Glomerular visceral epithelial cell (primary cell): ENCODE data around the gene UBE2U.
"Not testable (repeated sequence)": the region's sequence is repeated elsewhere in the genome, so short reads cannot be mapped to it uniquely, and the experiment has no call there.

Experiments
- DNase-seq: peaks from one replicate; pipeline ENCODE4 v3.0.0-alpha.2; 2016; ENCODE audit errors: extremely low spot score

Gene UBE2U

GRCh38 chr1:64192290-64192689 lies 11.1 kb upstream of the UBE2U start:
- no peak for DNase-seq

- DNase-seq = no peak
Observed at GRCh38 chr1:64194168-64195080, 9.0 kb upstream of the UBE2U start.

GRCh38 chr1:64195081-64195395 lies 8.4 kb upstream of the UBE2U start:
- DNase-seq = no peak

- DNase-seq = no peak
Observed at GRCh38 chr1:64196074-64196870, 7.2 kb upstream of the UBE2U start.

- no peak for DNase-seq
Observed at GRCh38 chr1:64197076-64197475, 6.3 kb upstream of the UBE2U start.

- no peak for DNase-seq
Observed at GRCh38 chr1:64199154-64199553, 4.3 kb upstream of the UBE2U start.

- no peak for DNase-seq
Observed at GRCh38 chr1:64200064-64200463, 3.4 kb upstream of the UBE2U start.

- no peak for DNase-seq
Observed at GRCh38 chr1:64209221-64209620, 5.8 kb downstream of the UBE2U start.

GRCh38 chr1:64212031-64212430 lies 8.6 kb downstream of the UBE2U start:
- peak; percentile 36 for DNase-seq

- DNase-seq = peak; percentile 92
Observed at GRCh38 chr1:64215576-64215975, 12.2 kb downstream of the UBE2U start.

GRCh38 chr1:64220241-64220640 lies 16.8 kb downstream of the UBE2U start:
- DNase-seq = no peak

GRCh38 chr1:64223329-64224151 lies 20.1 kb downstream of the UBE2U start:
- peak; percentile 87 for DNase-seq

GRCh38 chr1:64224236-64224635 lies 20.8 kb downstream of the UBE2U start:
- DNase-seq = not testable (repeated sequence)

- peak; percentile 79 for DNase-seq
Observed at GRCh38 chr1:64228167-64228957, 24.9 kb downstream of the UBE2U start.

- no peak for DNase-seq
Observed at GRCh38 chr1:64229307-64229706, 25.9 kb downstream of the UBE2U start.

GRCh38 chr1:64231153-64231552 lies 27.7 kb downstream of the UBE2U start:
- no peak for DNase-seq

GRCh38 chr1:64231654-64232053 lies 28.2 kb downstream of the UBE2U start:
- no peak for DNase-seq

GRCh38 chr1:64234714-64235113 lies 31.3 kb downstream of the UBE2U start:
- DNase-seq = no peak

- DNase-seq = no peak
Observed at GRCh38 chr1:64235181-64235580, 31.8 kb downstream of the UBE2U start.

GRCh38 chr1:64235910-64236309 lies 32.5 kb downstream of the UBE2U start:
- DNase-seq = no peak

- DNase-seq = no peak
Observed at GRCh38 chr1:64236541-64236954, 33.1 kb downstream of the UBE2U start.
